GM19463 (cell line): ENCODE data around the gene CSMD2.

Experiments used
- ATAC-seq: cut with Tn5 transposase; IDR thresholded peaks from one replicate; pipeline ENCODE4 v1.9.1; 2021; ENCODE audit warnings: mild to moderate bottlenecking, moderate library complexity; ENCODE audit not compliant: unreplicated experiment

CSMD2 gene

DNA sequence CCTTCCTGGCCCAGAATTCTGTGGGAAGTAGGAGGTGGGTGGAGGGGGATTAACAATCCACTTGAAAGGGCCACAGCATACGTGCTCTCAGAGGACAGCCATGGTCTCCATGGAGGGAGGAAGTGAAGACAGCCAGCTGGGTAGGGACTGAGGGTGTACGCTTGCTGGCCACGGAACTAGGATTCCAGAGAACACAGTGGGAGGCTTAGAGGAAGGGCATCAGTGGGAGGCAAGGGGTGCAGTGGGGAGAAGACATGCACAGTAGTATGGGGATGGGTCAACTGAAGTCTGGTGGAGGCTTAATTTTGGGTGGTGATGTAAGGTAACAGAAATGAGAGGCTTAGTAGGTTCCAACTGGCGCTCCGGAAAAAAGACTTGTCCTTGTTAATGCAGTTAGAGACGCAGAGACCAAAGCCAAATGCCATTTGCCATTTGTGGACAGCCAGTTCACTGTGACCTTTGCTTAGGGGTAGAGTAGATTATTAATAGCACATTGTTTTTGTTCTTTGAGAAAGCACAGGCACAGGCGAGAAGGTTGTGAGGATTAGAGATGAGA lies 589.6 kb downstream of the CSMD2 start:
- no peak for ATAC-seq

DNA sequence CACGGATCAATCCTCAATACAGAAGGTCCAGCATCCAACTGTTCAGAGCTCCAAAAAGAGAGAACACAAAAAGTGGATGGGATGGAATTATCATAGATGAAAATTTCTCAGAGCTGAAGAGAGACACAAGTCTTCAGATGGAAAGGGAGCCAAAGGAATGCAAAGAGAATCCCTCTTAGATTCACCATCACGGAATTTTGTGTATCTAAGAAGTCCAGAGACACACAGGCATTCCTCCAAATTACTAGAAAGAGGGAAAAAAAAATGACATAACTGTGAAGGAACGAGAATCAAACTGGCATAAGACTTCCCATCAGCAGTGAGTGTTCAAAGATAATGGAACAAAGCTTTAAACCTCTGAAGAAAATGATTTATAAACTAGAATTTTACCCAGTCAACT lies 591.4 kb downstream of the CSMD2 start:
- no peak for ATAC-seq

DNA sequence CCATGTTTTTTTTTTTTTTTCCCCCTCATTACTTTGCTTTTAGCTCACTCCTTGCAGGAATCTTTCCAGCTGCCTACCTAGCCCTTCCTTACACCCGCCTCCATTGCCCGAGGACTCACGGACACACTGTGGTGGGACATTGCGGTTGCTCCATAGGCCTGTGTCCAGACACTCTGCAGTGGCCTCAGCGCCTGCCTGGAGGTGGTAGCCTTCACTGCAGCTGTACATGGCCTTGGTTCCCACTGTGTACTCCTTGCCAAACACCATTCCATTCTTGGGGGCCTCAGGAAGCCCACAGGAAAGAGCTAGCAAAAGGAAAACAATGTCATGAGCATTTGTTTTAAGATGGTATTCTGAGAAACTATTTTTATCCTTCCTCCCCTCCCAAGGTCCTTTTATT lies 592.6 kb downstream of the CSMD2 start:
- ATAC-seq, result no peak

DNA sequence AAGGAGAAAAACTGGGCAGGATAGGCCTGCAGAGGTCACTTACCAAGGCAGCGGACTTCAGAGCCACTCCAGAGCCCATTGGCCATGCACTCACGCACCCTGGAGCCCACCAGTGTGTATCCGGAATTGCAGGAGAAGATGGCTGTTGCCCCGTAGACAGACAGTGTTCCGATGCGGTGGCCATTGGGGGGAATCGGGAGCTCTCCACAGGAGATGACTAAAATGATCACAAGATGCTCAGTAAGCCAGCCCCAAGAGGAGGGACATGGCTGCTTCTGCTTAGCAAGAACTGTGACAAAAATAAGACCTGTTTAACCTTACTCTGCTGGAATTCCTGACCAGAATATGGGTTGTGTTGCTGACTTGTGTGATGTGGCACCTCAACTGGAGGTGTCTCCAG lies 595.7 kb downstream of the CSMD2 start:
- ATAC-seq, result no peak

DNA sequence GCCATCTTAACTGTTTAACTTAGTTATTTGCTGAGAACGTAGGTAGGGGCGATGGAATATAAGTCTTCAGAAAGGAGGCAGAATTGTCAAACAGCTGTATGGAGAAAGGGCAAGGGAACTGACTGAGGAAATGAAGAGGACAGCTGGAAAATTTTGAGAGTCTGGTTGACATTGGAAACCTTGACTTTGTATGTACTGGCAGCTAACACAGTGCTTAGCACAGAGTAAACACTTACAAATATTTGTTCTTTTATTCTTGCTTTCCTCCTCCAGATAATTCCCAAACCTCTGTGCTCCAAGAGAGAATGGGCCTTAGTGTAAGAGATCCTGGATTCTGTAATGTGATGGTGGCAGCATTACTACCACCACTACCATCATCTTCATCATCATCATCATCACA lies 601.3 kb downstream of the CSMD2 start:
- ATAC-seq, result no peak

DNA sequence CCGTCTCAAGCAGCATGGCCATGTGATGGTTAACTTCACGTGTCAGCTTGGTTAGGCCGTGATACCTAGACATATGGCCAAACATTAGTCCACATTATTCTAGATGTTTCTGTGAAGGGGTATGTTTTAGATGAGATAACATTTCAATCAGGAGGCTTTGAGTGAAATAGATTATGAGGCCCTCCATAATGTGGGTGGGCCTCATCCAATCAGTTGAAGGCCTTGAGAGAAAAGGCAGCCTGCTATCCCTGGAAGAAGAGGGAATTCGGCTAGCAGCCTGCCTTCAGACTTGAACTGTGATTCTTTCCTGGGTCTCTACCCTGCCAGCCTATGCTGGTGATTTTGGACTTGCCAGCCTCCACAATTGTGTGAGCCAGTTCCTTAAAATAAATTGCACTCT lies 602.5 kb downstream of the CSMD2 start:
- ATAC-seq, result no peak

DNA sequence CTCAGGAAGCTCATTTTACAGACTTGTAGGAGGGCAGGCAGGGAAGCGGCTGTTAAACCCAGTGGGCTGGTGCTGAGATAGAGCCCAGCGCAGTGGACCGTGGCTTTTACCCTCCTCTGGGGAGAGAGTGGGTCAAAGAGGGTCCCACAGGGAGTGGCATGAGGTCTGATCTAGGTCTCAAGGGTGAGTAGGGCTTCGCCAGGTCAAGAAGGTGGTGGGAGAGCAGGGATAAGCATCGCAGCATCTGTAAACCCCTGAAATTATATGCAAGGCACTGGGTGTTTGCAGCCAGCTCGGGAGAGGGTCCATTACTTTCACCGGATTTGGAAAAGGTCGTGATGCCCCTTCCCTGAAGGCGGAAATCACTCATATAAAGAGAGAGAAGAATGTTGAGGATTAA lies 603.5 kb downstream of the CSMD2 start:
- ATAC-seq, result no peak

DNA sequence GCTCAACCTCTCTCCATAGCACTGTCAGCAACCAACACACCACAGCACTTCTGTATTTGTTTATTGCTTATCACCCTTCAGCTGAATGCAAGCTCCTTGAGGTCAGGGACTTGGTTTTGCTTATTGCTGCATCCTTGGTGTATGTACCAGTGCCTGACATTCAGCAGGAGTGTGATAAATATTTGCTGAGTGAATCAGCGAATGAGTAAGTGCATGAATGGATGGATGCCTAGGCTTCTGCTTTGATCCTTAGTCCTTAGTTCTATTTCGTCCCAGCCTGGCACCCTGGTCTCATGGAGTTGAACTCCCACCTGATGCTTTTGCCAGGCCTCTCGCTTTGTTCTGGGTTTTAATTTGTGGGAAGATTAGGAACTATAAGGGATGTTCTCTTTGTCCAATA lies 604.4 kb downstream of the CSMD2 start:
- no peak for ATAC-seq

DNA sequence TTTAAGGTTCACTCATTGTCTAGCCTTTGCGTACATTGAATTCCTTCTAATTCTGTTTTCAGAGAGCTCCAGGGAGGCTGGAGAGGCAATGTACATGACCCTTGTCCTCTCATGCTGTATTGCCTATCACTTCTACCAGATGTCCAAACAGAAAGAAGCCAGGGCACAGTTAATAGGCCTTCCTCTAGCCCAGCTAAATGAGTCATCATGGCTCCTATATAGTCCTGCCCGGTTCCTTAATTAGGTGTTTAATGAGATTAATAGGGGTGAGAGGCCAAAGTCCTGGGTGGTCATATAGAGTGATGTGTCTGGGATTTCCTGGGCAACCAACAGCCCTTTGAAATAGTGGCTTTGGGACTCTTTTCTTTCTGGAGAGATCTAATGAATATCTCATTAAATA lies 616.3 kb downstream of the CSMD2 start:
- ATAC-seq, result no peak

DNA sequence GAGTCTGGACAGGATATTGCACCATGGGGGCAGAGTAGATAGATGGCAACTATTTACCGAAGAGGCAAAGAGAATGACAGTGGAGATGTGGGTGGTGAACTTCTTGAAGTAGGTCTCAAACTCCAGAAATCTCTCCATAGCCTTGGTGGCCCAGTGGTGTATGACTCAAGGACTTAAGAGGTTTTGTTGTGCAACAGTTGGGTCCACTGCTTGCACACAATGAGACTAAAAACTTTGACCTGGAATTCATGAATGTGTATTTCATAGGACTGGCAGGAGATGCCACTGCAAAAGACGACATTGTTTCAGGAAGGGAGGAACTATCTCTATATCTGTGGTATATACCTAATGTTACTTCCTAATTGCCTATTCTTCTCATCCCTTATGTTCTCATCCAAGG lies 616.7 kb downstream of the CSMD2 start:
- no peak for ATAC-seq

DNA sequence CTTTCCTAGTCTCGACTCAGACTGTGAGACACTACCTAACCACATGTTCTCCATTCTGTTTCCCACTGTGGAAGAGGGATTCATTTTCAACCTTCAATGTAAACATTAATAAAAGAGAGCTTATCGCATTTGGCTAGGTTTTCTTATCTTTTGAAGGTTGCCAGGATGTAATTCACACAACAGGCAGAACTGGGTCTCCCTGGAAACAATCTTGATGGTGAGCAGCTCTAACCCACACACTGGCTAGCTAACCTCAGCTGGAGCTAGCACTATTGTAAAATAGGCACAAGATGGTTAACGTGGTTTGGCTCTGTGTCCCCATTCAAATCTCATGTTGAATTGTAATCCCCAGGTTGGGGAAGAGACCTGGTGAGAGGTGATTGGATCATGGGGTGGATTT lies 617.5 kb downstream of the CSMD2 start:
- ATAC-seq, result no peak

DNA sequence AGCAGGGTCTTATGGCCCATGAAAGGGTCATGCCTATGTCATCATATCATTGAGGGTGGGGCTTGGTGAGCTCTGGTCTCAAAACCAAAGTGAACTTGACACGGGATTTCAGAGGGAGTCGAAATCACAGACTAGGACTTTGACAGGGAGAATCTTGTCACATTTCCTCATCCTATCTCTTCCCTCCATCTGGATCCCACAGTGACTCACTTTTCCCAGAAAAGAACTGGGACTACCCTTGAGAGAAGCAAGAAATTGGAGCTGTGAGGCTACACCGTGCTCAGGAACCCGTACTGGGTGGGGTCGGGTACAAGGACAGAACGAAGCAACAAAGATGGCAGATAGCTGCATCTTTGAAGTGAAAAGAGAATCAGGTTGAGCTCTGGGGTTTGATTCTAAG lies 623.1 kb downstream of the CSMD2 start:
- ATAC-seq, result no peak

DNA sequence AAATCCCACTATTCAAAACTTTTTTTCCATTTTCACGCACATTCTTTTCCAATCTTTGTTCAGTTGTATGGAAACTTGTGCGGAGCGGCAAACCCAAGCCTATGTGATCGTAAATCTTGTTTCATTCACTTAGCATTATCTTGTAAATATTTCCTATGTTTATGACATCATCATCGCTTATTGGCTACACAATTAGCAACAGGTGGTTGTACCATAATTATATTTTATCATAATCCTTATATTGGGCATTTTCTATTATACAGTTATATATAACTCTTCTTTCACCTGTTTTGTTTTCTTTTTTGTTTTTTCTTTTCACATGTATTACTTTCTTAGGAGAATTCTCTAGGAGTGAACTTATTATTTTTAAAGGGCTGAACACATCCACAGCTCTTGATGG lies 627.1 kb downstream of the CSMD2 start:
- no peak for ATAC-seq

DNA sequence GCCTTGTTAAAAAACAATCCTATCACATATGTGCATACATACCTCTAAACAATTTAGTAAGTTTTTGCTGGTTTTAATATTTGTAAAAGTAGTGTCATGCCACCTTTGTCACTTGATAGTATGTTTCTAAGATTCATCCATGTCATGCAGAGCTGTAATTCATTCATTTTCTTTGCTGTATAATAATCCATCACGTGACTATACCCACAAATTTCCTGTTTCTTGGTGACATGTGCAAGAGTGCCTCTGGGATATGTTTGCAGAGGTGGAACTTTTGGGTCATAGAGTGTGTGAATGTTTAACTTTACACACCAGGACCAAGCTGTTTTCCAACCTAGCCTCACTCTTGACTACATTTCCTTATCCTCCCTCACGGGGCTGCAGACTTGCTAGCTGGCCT lies 629.7 kb downstream of the CSMD2 start:
- no peak for ATAC-seq

DNA sequence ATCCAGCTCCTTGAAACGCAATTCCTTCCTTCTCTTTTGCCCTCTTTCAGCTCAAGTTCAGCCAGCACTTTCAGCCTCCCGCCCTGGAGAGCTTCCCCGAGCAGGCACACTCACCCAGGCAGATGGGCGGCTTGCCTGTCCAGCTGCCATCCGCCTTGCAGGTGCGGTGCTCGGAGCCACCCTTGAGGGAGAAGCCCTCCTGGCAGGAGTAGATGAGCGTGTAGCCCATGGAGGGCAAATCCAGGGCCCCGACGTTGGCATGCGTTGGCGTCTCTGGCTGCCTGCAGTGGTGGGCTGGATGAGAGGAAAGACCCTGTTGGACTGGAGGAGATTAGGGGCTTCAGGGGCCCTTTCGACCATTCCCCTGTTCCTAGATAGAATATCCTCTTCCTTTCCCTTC lies 632.1 kb downstream of the CSMD2 start:
- ATAC-seq, result no peak

DNA sequence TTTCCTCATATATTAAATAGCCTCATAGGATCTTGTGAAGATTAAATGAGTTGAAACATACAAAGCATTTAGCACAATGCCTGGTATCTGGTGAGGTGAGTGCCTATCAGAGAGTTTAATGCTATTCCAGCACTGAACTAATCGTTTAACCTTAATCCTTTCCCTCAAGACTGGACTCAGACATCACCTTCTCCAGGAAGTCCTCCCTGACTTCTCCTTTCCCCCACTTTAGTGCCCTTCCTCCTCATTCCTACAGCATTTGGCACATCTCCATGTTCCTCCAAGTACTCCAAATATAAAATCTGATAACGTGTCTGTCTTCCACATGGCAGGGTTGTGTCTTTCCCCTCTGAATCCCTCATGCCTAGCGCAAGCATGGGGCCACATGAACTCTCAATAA lies 632.8 kb downstream of the CSMD2 start:
- no peak for ATAC-seq

DNA sequence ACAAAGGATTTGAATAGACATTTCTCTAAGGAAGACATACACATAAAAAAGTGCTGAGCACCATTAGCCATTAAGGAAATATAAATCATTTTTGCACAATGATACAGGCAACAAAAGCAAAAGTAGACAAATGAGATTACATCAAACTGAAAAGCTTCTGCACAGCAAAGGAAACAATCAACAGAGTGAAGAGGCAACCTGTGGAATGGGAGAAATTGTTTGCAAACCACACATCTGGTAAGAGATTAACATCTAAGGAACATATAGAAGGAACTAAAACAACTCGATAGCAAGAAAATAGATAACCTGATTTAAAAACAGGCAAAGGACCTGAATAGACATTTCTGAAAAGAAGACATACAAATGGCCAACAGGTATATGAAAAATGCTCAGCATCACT lies 635.1 kb downstream of the CSMD2 start:
- no peak for ATAC-seq

DNA sequence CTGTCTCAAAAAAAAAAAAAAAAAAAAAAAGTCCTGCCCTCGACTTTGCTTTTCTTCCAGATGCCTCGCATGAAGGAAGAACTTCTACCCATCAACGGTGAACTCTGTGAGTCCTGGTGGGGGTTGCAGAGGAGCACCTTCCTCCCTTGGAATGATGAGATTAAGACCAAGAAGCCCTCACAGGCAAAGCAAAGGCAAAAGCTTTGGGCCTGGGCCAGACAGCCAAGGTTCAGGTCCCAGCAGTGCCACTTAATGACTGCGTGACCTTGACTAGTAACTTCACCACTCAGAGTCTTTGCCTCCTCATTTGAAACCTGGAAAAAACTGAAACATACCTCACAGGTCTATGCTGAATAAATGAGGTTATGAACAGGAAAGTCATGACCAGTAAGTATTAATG lies 637.1 kb downstream of the CSMD2 start:
- no peak for ATAC-seq

DNA sequence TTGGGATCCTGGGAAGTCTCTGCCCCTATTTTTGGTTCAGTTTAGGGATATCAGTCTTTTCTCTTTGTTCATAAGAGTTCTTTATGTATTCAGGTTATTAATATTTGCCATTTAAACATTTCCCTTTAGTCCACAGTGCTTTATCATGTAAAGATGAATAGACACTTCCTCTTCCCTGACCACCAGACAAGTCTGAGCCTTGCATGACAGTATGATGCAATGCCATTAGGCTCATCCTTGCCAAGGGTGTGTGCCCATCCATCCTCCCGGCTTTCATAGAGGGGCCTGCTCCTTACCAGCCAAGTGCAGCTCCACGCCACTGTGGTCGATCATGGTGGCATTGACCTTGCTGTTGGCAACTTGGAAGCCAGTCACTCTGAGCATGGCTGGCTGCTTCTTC lies 640.4 kb downstream of the CSMD2 start:
- ATAC-seq, result no peak

DNA sequence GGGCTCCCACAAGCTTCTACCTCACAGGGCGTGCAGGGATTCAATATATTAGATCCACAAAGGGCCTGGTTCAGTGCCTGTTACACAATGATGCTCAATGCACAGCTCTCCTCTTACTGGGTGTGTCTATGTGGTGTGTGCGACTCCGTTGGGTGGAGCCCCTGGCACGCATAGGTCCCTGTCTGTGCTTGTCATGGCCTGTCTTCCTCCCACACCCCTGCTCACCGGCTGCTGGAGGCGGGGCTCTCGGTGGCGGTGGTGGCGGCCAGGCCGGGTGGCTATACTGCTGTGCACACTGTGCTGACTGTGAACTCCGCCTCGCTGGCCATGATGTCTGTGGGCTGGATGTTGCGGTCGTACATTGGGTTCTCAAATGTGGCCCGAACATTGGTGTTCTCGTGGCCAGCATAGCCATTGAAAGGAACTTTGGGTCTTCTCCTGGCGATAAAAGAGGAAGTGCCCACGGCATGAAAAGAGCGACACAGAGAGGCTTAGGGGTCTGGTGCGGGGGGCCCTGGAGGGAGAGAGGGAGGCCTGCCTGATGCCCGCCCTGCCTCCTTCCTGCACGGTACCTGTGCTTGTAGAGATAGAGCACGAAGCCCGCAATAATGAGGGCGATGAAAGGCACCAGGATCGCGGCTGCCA lies 645.7 kb downstream of the CSMD2 start:
- ATAC-seq, result no peak

DNA sequence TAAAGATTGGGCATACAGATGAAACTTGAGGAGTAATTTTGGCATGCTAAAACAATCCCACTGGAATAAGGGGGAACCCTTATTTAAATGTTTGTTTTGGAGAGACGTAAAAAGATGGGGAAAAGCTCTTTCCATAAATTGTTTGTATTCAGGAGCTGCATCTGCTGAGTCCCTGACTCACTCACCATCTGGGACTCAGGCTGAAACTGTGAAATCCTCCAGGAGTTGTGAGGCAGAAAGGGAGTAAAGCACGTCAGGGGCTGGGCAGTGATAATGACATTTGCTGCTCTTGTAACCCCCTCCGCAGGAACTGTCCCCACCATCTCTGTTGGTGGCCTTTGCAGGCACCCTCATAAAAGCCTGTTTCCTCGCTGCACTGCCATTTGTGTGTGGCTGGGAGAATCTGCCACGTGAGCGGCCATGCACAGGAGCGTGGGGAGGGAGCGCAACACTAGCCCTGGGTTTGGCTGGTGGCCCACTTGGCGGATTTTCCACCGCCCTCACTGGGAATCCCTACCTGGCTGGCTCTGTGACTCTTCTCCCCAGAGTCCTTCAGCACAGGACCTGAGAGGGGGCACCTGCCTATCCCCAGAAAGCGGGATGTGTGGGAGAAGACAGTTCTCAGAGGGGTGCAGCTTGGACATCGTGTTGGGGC lies 647.3 kb downstream of the CSMD2 start:
- no peak for ATAC-seq

DNA sequence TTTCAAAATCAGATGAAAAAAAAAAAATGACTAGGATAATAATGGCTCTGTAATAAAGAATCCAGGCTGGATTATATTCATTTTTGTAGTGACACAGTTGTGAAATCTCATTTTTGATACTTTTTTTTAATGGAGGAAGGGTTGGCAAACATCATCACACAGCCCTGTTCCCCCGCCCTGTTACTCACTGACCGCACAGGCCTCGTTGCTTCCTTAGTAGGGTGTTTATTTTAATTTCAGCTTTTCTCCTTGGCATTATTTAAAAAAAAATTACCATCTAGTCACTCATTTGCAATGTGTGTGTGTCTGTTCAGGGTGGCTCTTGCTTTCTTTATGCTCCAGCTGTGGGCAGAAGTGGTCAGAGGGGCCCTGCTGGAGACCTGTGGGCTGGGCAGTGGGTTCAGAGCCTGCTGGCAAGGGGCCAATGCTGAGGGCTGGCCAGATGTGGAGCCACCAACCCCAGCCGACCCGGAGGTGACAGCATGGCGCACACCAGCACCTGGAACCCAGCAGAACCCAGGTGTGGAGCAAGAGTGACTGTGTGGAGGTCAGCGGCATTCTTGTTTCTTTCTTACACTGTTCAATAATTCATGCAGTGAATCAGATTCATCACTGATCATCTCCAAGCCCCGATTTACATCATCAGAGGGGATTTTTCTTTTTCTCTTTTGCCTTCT lies 648.0 kb downstream of the CSMD2 start:
- ATAC-seq, result no peak
